Measurements from ENCODE around the gene NCKAP5L.

DNA sequence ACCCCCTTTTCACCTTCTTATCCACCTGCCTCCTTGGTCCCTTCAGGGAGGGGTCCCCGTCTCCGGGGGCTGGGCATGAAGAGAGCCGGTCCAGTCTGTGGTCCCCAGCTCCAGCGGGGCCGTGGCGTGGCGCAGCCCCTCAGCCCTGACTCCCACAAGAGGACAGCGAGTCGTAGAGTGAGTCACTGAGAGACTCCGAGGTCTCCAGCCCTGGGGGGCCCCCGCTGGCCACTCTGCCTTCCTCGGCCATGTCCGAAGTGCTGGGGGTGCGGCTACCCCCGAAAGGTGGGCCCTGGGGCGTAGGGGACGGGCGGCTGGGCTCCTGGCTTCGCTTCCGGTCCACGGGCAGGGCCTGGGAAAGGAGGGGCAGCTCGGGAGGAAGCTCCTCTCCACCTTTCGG is 36.5 kb downstream of the NCKAP5L start:
- TF ChIP-seq, protein P1, sequence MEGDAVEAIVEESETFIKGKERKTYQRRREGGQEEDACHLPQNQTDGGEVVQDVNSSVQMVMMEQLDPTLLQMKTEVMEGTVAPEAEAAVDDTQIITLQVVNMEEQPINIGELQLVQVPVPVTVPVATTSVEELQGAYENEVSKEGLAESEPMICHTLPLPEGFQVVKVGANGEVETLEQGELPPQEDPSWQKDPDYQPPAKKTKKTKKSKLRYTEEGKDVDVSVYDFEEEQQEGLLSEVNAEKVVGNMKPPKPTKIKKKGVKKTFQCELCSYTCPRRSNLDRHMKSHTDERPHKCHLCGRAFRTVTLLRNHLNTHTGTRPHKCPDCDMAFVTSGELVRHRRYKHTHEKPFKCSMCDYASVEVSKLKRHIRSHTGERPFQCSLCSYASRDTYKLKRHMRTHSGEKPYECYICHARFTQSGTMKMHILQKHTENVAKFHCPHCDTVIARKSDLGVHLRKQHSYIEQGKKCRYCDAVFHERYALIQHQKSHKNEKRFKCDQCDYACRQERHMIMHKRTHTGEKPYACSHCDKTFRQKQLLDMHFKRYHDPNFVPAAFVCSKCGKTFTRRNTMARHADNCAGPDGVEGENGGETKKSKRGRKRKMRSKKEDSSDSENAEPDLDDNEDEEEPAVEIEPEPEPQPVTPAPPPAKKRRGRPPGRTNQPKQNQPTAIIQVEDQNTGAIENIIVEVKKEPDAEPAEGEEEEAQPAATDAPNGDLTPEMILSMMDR (IDR thresholded peaks at IDR 0.05; ENCODE audit: low read depth, low read length) = no peak
- no peak for TF ChIP-seq EZH2phosphoT487 (IDR thresholded peaks at IDR 0.05; ENCODE audit: low read depth)
